Omental fat pad (tissue), 4 donors: ENCODE measurements around the gene TOR4A. TPM values are rescaled to one million over a fixed set of nuclear protein-coding genes. Genes with fewer than 3 reads are reported as not detected.

Source experiments
- ATAC-seq: fragments of 150-250 bp; one replicate; pipeline ENCODE4 v1.9.1; 2016; ENCODE audit warnings: mild to moderate bottlenecking, moderate library complexity; ENCODE audit not compliant: low FRiP score
- DNase-seq: peaks from one replicate; pipeline ENCODE4 v3.0.0-alpha.2; 2019; ENCODE audit warnings: low spot score
- CTCF ChIP-seq, 3 donors: fragments of 450-650 bp; IDR thresholded peaks; one replicate each; pipeline ENCODE4 v1.5.1; 2016 to 2017; ENCODE audit warnings: antibody characterized with exemption in 3 of 3, mild to moderate bottlenecking in 3 of 3, moderate library complexity in 2 of 3
- total RNA-seq, 4 donors: library from RNA; depleted of rRNA; stranded (reverse); fragments of >200 nt; gene quantifications; one replicate each; pipeline ENCODE4 v1.1.0, GENCODE V29; 2016

Gene TOR4A
- total RNA-seq, 4 donors from 2014 or later = 9.8 to 17.7 (median 11.6) TPM

DNA sequence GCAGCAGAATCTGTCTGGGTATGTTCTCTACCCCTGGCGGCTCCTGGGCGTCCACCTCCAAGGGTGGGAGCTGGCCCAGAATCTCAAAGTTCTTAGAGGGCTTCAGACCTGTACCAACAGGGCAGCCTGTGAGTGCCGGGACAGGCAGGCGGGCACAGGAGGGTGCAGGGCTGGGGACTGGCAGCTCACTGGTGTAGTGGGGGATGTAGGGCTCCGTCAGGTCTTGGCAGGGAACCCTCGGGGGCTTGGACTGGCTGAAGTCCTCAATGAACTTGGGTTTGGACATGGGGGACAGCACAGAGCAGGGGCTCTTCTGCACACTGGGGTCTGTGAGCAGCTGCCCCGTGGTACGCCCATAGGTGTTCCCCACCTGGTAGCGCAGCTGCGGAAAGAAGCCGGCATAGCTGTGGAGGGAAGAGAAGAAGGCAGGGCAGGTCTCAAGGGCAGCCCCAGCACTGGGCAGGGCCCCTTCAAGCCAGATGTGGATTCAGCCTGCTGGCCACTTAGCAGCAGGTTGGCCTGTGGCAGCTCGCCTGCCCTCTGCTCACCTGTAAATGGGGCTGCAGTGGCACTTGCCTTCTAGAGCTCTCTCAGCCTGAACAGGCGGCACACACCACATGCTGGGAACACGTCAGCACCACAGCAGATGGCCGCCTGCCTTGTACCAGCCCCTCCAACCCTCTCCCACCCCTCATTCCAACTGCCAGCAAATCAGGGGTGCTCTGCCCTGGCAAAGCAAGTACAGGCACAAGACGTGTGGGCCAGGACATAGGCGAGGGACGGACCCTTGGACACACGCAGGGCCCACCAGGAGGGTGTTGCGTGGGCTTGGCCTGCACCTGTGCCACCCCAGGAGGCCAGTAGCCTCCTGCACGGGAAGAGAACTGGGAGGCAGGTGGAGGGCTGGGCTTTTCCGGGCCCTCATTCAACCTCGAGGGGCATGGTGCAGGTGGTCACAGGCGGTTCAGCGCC, 31.8 kb upstream of the TOR4A start:
- ATAC-seq = no peak
- no peak for TF ChIP-seq CTCF (IDR thresholded peaks at IDR 0.05)
- DNase-seq = no peak

DNA sequence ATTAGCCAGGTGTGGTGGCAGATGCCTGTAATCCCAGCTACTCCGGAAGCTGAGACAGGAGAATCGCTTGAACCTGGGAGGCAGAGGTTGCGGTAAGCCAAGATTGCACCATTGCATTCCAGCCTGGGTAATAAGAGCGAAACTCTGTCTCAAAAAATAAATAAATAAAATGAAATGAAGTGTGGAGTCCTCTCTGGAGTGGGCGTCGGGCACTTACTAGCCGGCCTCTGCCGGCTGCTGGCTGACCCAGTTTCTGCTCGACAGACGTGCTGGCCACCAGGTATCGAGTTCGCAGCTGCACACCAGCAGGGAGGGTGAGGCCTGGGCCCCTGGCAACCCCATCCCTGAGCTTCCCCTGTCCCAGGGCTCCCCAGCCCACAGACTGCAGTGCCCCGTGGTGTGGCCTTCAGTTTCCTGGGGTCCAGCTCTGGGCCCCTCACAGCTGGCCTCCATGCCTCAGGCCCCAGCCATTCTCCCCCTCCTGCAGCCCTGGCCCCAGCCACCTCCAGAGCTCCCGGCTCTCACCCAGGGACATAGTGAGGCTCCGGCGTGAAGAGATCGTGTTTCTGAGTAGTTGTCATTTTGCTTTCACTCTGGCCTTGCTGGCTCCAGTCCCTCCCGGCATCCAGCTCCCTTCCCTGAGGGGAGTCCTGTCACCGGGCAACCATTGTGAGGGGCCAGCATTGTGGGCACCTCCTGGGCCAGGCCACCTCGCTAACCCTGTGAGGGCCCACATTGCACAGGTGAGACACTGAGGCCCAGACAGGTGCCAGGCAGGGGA, 30.2 kb upstream of the TOR4A start:
- no peak for TF ChIP-seq CTCF (IDR thresholded peaks at IDR 0.05)
- DNase-seq (no peak), ATAC-seq (no peak)

DNA sequence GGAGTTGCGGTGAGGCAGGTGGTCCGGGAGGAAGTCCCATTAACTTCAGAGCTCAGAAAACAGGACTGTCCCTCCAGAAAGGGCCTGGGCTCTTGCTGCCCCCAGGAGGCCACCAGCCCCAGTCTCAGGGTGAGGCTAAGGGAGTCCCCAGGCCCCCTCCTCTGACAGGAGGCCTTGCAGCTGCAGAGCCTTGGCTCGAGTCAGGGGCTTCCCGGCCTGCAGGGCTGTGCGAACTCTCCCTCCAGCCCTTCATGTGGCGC, 29.7 kb upstream of the TOR4A start:
- no peak for ATAC-seq
- DNase-seq = no peak
- no peak for TF ChIP-seq CTCF (IDR thresholded peaks at IDR 0.05)

- ATAC-seq (no peak), DNase-seq (no peak)
- TF ChIP-seq CTCF (IDR thresholded peaks at IDR 0.05) = no peak
Measured at GRCh38 chr9:137250329-137251193, 27.0 kb upstream of the TOR4A start.

DNA sequence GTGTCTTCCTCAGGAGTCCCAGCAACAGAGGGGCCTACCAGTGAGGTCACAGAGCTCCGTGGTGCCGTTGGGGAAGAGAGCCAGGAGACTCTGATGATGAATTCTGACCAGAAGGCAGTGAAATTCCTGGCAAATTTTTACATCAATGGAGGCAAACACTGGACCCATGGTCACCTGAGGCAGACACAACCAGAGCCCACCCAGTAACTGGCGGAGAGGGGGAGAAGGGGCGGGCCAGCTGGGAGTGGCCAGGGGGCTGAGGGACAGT, 26.4 kb upstream of the TOR4A start, which contains the start of gene STPG3:
Gene STPG3 (plus strand): TSS at position 93 of the 268 bp plus-strand sequence. CDS start 1 bp downstream, at position 94.
- TF ChIP-seq CTCF (IDR thresholded peaks at IDR 0.05) = no peak

GRCh38 chr9:137251490-137252268, 25.8 kb upstream of the TOR4A start:
- no peak for ATAC-seq
- no peak for TF ChIP-seq CTCF (IDR thresholded peaks at IDR 0.05)
- no peak for DNase-seq

More for the DNA sequence above, 26.4 kb upstream of the TOR4A start, which contains the start of gene STPG3:
- ATAC-seq (no peak), DNase-seq (no peak)
